Omental fat pad (tissue), 4 donors: ENCODE measurements around the gene DKC1. TPM values are rescaled to one million over a fixed set of nuclear protein-coding genes. Genes with fewer than 3 reads are reported as not detected.

Source experiments
- ATAC-seq: fragments of 150-250 bp; one replicate; pipeline ENCODE4 v1.9.1; 2016; ENCODE audit warnings: mild to moderate bottlenecking, moderate library complexity; ENCODE audit not compliant: low FRiP score
- DNase-seq: peaks from one replicate; pipeline ENCODE4 v3.0.0-alpha.2; 2019; ENCODE audit warnings: low spot score
- total RNA-seq, 4 donors: library from RNA; depleted of rRNA; stranded (reverse); fragments of >200 nt; gene quantifications; one replicate each; pipeline ENCODE4 v1.1.0, GENCODE V29; 2016
- TF ChIP-seq, protein P1 (sequence below), 3 donors: fragments of 450-650 bp; IDR thresholded peaks; one replicate each; pipeline ENCODE4 v1.5.1; 2016 to 2017; ENCODE audit warnings: antibody characterized with exemption in 3 of 3, mild to moderate bottlenecking in 3 of 3, moderate library complexity in 2 of 3

The DKC1 gene
- total RNA-seq, 4 donors from 2014 or later, result 29.8 to 125 (median 35.9) TPM

DNA sequence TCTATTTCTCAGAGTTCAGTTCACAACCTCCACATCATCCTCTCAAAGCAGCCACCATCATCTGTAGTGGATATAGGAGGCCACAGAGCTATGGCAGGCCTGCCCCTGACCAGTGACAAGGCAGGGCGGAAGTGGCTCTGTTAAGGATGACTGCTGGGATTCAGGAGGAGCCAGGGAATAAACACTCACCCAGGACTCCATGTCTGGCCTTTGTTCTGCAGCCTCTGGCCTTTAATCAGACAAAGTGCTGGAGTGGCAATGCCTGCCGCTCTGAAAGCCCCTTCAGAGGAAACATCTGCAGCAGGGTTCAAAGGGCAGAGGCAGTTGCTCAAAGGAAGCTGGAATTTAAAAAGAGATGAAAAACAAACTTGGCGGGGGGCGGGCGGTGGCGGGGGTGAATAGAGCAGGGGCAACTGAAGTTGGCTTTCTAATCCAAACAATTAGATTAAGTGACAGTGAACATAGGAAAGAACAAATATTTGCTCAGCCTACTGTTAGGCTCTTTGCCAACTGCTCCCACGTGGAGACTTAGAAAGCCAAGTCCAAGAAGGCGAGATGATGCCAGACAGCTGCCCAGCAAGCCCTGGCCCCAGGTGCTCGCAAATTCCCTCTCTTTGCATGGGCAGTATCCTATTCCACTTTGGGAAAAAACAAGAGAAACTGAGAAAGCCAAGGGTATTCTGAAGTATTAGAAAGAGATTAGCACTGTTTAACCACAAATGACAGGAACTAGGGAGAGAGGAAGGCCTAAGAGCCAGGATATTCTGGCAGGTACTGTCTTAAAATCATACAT is 37.1 kb downstream of the DKC1 start:
- DNase-seq (no peak), ATAC-seq (peak; percentile 25)
- TF ChIP-seq, protein P1, sequence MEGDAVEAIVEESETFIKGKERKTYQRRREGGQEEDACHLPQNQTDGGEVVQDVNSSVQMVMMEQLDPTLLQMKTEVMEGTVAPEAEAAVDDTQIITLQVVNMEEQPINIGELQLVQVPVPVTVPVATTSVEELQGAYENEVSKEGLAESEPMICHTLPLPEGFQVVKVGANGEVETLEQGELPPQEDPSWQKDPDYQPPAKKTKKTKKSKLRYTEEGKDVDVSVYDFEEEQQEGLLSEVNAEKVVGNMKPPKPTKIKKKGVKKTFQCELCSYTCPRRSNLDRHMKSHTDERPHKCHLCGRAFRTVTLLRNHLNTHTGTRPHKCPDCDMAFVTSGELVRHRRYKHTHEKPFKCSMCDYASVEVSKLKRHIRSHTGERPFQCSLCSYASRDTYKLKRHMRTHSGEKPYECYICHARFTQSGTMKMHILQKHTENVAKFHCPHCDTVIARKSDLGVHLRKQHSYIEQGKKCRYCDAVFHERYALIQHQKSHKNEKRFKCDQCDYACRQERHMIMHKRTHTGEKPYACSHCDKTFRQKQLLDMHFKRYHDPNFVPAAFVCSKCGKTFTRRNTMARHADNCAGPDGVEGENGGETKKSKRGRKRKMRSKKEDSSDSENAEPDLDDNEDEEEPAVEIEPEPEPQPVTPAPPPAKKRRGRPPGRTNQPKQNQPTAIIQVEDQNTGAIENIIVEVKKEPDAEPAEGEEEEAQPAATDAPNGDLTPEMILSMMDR (IDR thresholded peaks at IDR 0.05), result no peak

DNA sequence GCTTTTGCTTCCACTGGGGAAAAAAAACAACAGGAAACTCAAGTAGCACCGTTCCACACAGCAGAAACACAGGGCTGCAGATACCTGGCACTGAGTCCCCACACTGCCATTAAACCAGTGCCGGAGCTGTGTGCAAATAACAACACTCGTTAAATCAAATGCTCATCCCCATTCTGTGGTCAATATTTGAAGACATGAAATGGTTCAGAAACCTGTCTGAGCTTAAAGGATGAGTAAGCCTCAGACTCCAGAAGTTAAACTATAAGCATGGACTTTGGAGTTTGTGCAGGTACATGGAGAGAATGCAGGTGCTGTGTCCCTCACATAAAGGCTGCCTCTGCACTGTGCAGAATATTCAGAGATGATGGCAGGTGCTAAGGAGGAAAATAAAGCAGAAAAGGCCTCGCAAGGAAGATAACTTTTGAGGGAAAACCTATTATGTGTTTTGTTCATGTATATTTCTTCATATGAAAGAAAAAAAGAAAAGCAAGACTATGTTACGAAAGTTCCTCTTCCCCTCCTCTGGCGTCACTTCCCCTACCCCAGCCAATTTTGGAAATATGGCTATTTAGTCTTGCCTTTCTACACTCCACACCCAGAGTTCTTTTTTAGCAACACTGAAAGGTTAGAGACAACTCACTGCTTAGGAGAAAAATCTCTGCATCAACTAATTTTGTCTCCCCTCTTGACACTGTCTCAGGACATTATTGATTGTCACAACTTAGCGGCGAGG is 38.0 kb downstream of the DKC1 start:
- TF ChIP-seq, protein P1 (IDR thresholded peaks at IDR 0.05), result no peak
- DNase-seq, result no peak
- ATAC-seq, result no peak

DNA sequence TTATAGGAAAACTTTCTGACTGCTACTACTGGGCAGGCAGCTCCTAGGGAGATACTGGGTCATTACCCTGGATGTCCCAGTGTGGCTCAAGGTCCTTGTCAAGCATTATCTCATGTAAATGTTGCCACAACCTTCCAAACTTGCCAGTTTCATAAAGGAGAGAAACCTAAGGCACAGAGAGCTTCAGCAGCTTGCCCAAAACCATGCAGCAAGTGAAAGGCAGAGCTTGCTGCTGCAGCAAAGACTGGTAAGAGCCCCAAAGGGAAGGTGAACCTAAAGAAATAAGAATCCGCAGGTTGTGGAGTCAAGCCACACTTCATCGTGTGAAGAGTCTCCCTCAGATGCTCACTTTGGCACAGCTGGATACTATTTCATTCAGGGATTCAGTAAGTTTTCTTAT is 40.3 kb downstream of the DKC1 start:
- no peak for DNase-seq
- ATAC-seq, result no peak

DNA sequence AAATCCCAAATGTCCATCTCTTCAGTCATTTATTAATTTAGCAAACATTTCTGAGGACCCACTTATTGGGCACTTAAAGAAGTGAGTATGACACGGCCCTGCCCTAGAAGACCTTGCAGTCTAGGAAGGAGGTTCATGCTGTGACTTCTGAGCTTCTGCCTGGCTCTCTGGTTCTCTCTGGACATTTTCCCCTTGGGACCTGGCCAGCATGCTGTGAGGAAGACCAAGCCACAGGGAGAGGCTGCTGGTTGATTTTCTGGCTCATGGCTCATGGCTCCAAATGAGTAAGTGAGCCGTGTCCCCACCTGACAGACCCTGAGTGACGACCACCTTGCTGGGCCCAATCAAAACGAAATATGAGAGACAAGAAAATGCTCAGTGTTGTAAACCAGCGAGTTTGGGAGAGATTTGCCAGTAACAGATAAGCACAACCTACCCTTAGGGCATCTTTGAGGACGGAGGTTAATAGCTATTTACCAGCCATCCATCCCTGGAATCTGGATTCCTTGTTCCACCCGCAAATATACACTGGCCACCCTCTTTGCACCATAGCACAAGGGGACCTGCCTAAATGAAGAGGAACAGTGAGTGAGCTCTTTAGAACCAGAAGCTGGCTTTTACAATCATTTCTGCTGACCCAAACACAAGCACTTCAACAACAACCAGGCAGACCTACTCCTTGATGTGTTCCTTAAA is 41.7 kb downstream of the DKC1 start:
- TF ChIP-seq, protein P1 (IDR thresholded peaks at IDR 0.05), result no peak
- no peak for DNase-seq
- ATAC-seq, result peak; percentile 4

More for the DNA sequence above, 40.3 kb downstream of the DKC1 start:
- TF ChIP-seq, protein P1 (IDR thresholded peaks at IDR 0.05), result no peak

DNA sequence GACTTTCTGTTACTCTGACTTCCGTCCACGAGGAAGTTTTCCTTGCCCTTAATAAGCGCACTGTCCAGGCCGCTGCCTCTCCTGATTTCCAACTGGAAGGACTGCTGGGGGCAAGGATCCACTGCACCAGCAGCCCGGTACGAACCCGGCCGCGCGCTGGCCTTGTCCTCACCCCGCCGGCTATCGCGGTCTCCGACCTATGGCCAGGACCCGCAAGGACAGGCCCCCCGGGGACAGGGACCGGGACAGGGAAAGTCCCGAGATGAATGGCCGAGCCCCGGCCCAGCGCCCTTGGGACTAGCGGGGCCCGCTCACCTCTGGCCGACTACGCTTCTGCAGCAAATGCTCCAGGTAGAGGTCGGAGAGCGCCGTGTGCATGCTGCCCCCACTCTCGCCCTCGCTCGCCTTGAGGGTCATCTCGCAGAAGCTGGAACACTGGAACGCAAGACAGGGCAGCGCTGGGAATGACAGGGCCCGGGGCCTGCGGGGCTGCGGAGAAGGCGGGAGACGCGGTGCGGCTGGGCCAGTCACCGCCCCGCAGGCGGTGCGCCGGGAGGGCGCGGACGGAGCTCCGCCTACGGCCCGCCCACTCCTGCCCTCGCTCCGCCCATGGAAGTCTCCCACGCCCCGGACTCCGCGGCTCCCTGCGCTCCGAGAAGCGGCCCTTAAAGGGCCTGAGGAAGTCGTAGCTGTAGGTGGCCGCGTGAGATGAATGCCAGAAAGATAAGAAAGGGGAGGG is 42.5 kb downstream of the DKC1 start, which contains the start of gene MPP1:
MPP1 (minus strand) TSS at position 529 of the 739 bp plus-strand sequence; CDS start at position 417, 112 bp downstream.
- DNase-seq (no peak), ATAC-seq (peak; percentile 95)
- TF ChIP-seq, protein P1 (IDR thresholded peaks at IDR 0.05), result no peak

DNA sequence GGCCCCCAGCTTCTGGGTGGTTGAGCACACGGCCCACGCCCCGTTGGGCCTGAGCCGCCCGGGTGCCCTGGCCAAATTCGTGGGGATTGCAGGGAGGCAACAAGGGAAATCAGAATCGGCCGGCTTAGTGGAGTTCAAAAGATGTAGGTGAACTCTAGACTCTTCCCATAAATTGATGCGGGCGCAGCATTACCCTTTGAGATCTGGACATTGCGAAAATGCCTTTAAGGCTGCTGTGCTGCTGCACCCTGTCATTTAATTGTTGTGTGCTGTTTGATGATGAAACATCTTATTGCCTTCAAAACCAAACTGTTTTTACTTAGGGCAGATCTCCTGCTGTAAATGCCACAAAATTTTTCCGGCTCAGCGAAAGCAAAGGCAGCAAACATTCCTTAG is 43.0 kb downstream of the DKC1 start:
- DNase-seq, result no peak
- TF ChIP-seq, protein P1 (IDR thresholded peaks at IDR 0.05), result no peak
- peak; percentile 42 for ATAC-seq
